ENCODE measurements around the gene STK16. TPM values are rescaled to one million over a fixed set of nuclear protein-coding genes. Genes with fewer than 3 reads are reported as not detected.
A peak's percentile ranks its signal among the peaks of the same experiment; 100 is the strongest.

The STK16 gene
- total and polyA plus RNA-seq, 3 experiments from 2014 or later, result 18.6 to 26.1 (median 23.0) TPM

DNA sequence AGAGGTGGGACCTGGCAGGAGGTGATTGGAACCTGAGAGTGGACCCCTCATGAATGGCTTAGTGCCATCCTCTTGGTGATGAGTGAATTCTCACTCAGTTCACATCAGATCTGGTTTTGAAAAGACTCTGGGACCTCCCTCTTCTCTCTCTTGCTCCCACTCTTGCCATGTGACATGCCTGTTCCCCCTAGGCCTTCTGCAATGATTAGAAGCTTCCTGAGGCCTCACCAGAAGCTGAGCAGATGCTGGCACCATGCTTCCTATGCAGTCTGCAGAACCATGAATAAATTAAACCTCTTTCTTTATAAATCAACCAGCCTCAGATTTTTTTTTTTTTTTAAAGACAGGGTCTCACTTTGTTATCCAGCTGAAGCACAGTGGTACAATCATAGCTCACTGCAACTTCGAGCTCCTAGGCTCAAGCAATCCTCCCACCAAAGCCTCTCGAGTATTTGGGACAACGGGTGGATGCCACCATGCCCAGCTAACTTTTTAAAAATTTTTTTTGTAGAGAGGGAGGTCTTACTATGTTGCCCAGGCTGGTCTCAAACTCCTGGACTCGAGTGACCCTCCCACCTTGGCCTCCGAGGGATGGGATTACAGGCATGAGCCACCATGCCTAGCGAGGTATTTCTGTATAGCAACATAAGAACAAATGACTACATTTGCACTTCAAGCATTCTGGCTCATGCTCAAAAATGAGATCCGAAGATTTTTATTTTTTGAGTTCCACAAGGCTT lies 40.7 kb upstream of the STK16 start:
- H3K4me1 ChIP-seq (ENCODE audit: insufficient read depth, low read length), result peaks cover 24% of the 10 kb centered on the region
- H3K9me3 ChIP-seq (ENCODE audit: low read length), result no peaks in the 10 kb centered on the region
- DNase-seq, result no peak
- Mint-ChIP-seq H3K4me1 (peaks cover 30 to 46% (median 44%) of the 10 kb centered on the region in 3 donors), H3K36me3 (peaks cover 0 to 26% (median 0%) of the 10 kb centered on the region in 3 donors), H3K4me3 (peak overlapping the region in 1 of 7 donors; percentile 37), H3K9me3 (peaks cover 0 to 5% (median 0%) of the 10 kb centered on the region in 5 donors), H3K27me3 (no peaks in the 10 kb centered on the region), H3K27ac (peak overlapping the region in 6 of 8 donors; percentile 11 to 96 (median 83))
- ChIA-PET POLR2A (interaction anchor here (3.9 kb wide), 1 partner anchor 29 kb away, joined by 88 read pairs; the partner anchor contains the start of gene CNPPD1), CTCF (interaction anchor here (0.7 to 1.7 kb wide), 7 partner anchors 10 to 1016 kb away, joined by 3 to 4 read pairs (median 3); partner anchors contain the start of genes CNPPD1 and NHEJ1)
- H3K27ac ChIP-seq (ENCODE audit: low read depth, low read length), result no peak overlapping the region
- H3K36me3 ChIP-seq (ENCODE audit: insufficient read depth, low read length), result peaks cover 20% of the 10 kb centered on the region
- H3K4me3 ChIP-seq (ENCODE audit: low read length), result no peak overlapping the region
- no peaks in the 10 kb centered on the region for H3K27me3 ChIP-seq (ENCODE audit: insufficient read depth, low read length, poor library complexity, severe bottlenecking)

DNA sequence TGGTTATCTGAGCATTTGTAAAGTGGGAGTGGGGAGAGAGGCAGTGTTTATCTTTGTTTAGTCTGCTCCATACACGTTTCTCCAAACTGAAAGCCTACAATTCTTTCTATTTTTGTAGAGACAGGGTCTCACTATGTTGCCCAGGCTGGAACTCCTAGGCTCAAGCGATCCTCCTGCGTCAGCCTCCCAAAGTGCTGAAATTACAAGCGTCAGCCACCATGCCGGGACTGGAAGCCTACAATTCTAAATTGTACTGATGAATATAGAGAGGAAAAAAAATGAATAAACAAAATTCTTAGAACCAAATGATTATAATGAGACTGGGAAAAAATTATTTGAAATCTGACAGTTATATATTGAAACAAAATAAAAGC lies 40.1 kb upstream of the STK16 start:
- H3K9me3 ChIP-seq (ENCODE audit: low read length), result no peaks in the 10 kb centered on the region
- DNase-seq, result no peak
- Mint-ChIP-seq H3K4me1 (peaks cover 31 to 49% (median 46%) of the 10 kb centered on the region in 3 donors), H3K27ac (peak overlapping the region; percentile 34 to 99 (median 93)), H3K9me3 (peaks cover 0 to 5% (median 0%) of the 10 kb centered on the region in 5 donors), H3K27me3 (no peaks in the 10 kb centered on the region), H3K4me3 (peak overlapping the region in 4 of 7 donors; percentile 31 to 53 (median 39)), H3K36me3 (peaks cover 0 to 27% (median 0%) of the 10 kb centered on the region in 3 donors)
- ChIA-PET CTCF (interaction anchor here (0.7 to 4.0 kb wide), 6 partner anchors 9 to 90 kb away, joined by 3 to 14 read pairs (median 6); partner anchors contain the start of genes CNPPD1 and NHEJ1), POLR2A (interaction anchor here (2.1 to 3.9 kb wide), 3 partner anchors 25 to 49 kb away, joined by 16 to 88 read pairs (median 16); partner anchors contain the start of genes CNPPD1 and TUBA4A)
- H3K36me3 ChIP-seq (ENCODE audit: insufficient read depth, low read length), result peaks cover 20% of the 10 kb centered on the region
- no peaks in the 10 kb centered on the region for H3K27me3 ChIP-seq (ENCODE audit: insufficient read depth, low read length, poor library complexity, severe bottlenecking)
- H3K4me1 ChIP-seq (ENCODE audit: insufficient read depth, low read length), result peaks cover 20% of the 10 kb centered on the region
- no peak overlapping the region for H3K27ac ChIP-seq (ENCODE audit: low read depth, low read length)
- H3K4me3 ChIP-seq (ENCODE audit: low read length), result no peak overlapping the region

DNA sequence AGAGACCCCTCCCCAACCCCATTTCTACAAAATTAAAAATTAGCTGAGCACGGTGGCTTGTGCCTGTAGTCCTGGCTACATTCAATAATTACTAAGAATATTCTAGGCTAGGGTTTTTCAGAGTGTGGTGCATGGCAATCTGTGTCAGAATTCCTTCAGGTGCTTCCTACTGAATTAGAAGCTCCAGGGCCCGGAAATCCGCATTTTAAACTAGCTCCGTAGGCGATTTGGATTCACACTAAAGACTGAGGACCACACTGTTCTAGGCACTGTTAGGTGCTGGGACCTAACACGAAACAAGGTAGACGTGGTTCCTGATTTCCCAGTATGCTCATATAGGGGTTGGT lies 39.3 kb upstream of the STK16 start:
- Mint-ChIP-seq H3K27ac (peak overlapping the region; percentile 95 to 99 (median 96)), H3K4me1 (peaks cover 26 to 48% (median 44%) of the 10 kb centered on the region in 3 donors), H3K36me3 (peaks cover 0 to 27% (median 0%) of the 10 kb centered on the region in 3 donors), H3K27me3 (no peaks in the 10 kb centered on the region), H3K4me3 (peak overlapping the region; percentile 88 to 97 (median 94)), H3K9me3 (peaks cover 0 to under 1% (median 0%) of the 10 kb centered on the region in 5 donors)
- H3K4me1 ChIP-seq (ENCODE audit: insufficient read depth, low read length), result peaks cover 24% of the 10 kb centered on the region
- H3K4me3 ChIP-seq (ENCODE audit: low read length), result peak overlapping the region; percentile 81
- no peaks in the 10 kb centered on the region for H3K9me3 ChIP-seq (ENCODE audit: low read length)
- H3K27ac ChIP-seq (ENCODE audit: low read depth, low read length), result peak overlapping the region; percentile 85
- DNase-seq, result no peak
- CTCF ChIA-PET, result interaction anchor here (0.7 to 7.1 kb wide), 10 partner anchors 13 to 89 kb away, joined by 3 to 70 read pairs (median 6); partner anchors contain the start of genes CNPPD1, GLB1L, NHEJ1 and SLC23A3
- POLR2A ChIA-PET, result interaction anchor here (0.6 to 3.9 kb wide), 17 partner anchors 9 to 977 kb away, joined by 3 to 88 read pairs (median 5); partner anchors contain the start of genes ANKZF1, ATG9A, BCS1L and CNPPD1
- H3K27me3 ChIP-seq (ENCODE audit: insufficient read depth, low read length, poor library complexity, severe bottlenecking), result no peaks in the 10 kb centered on the region
- H3K36me3 ChIP-seq (ENCODE audit: insufficient read depth, low read length), result peaks cover 20% of the 10 kb centered on the region

DNA sequence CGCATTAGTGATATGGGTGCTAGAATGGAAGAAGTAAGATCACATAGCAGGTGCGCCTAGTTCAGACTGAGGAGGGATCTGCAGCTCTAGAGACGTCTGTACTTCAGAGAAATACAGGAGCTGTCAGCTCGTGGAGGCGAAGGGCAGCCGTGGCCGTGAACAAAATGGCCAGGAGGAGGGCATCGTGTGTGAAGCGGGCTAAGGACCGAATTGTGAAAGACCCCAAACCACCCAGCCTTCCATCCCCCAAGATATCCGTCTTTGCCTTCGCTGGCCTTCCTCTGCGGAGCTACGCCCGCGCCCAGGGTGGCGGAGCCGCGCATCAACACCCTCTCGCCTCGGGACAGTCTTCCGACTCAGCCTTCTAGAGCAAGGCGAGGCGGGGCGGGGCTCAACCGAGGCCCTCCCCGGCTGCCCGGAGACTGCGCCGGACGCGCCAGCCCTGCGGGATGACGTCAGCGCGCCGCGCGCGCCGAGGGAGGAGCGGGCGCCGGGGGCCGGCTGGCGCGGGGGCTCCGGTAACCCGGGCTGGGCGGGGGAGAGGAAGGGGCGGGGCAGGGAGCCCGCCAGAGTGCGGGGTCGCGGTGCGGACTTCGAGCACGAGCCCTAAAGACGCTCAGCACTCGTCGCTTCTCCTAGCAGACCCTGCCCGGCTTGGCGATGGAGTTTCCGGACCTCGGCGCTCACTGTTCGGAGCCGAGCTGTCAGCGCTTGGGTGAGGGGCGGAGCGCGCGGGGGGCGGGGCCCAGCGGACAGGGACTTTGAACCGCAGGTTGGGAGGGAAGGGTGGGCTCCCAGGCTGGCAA lies 38.7 kb upstream of the STK16 start, which contains the start of gene ZFAND2B:
TSS of gene ZFAND2B (plus strand) at position 455 of the 806 bp plus-strand sequence. CDS start at position 661, 206 bp downstream.
- ChIA-PET CTCF (interaction anchor here (0.7 to 7.1 kb wide), 13 partner anchors 11 to 88 kb away, joined by 3 to 70 read pairs (median 5); partner anchors contain the start of genes CNPPD1, GLB1L, NHEJ1 and SLC23A3), POLR2A (interaction anchor here (0.6 to 3.9 kb wide), 19 partner anchors 10 to 977 kb away, joined by 3 to 88 read pairs (median 5); partner anchors contain the start of genes ANKZF1, ATG9A, BCS1L and CNPPD1)
- Mint-ChIP-seq H3K9me3 (no peaks in the 10 kb centered on the region), H3K27ac (peak within 1 kb of the TSS; percentile 95 to 99 (median 96)), H3K36me3 (peaks cover 0 to 27% (median 0%) of the 10 kb centered on the region in 3 donors), H3K27me3 (no peaks in the 10 kb centered on the region), H3K4me1 (peaks cover 32 to 53% (median 48%) of the 10 kb centered on the region in 3 donors), H3K4me3 (peak within 1 kb of the TSS; percentile 88 to 97 (median 94))
- Histone ChIP-seq H3K27ac (ENCODE audit: low read depth, low read length) (peak within 1 kb of the TSS; percentile 85), H3K36me3 (ENCODE audit: insufficient read depth, low read length) (peaks cover 20% of the 10 kb centered on the region), H3K4me3 (ENCODE audit: low read length) (peak within 1 kb of the TSS; percentile 81), H3K27me3 (ENCODE audit: insufficient read depth, low read length, poor library complexity, severe bottlenecking) (no peaks in the 10 kb centered on the region), H3K4me1 (ENCODE audit: insufficient read depth, low read length) (peaks cover 29% of the 10 kb centered on the region), H3K9me3 (ENCODE audit: low read length) (no peaks in the 10 kb centered on the region)
- peak; percentile 95 to 98 (median 96) for DNase-seq

DNA sequence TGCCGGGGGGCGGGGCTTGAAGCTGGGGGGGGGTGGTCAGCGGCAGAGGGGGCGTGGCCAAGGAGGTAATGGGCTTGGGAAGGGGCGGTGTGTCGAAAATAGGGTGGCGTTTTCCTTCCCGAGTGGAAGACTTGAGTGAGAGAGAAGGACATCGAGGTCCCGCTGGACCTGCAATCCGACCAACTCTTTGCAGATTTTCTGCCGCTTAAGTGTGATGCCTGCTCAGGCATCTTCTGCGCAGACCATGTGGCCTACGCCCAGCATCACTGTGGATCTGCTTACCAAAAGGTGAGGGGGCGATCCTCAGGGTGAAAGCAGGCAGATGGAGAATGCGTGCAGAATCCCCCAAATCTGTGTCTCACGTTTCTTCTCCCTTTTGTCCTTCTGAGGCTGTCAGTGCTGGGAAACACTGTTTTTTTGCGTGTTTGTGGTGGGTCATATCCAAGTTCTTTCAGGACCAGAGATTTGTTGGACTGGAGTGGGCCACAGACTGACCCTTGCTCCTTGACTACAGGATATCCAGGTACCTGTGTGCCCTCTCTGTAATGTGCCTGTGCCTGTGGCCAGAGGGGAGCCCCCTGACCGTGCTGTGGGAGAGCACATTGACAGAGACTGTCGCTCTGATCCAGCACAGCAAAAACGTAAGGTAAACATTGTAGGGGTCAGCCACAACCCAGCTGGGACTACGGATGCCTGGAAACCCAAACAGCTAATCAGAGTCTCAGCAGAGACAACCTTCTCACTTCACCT lies 38.0 kb upstream of the STK16 start:
- H3K4me1 Mint-ChIP-seq, result peaks cover 32 to 53% (median 49%) of the 10 kb centered on the region in 3 donors
- peaks cover 20% of the 10 kb centered on the region for H3K36me3 ChIP-seq (ENCODE audit: insufficient read depth, low read length)
- H3K4me3 Mint-ChIP-seq, result peak overlapping the region; percentile 88 to 97 (median 94)
- peak overlapping the region; percentile 74 to 97 (median 90) for H3K27ac Mint-ChIP-seq
- ChIA-PET CTCF (interaction anchor here (0.9 to 7.1 kb wide), 8 partner anchors 11 to 87 kb away, joined by 3 to 110 read pairs (median 9); partner anchors contain the start of genes CNPPD1, NHEJ1 and SLC23A3), POLR2A (interaction anchor here (0.8 to 3.9 kb wide), 12 partner anchors 23 to 315 kb away, joined by 3 to 88 read pairs (median 10); partner anchors contain the start of genes ANKZF1, ATG9A, CNPPD1 and DNAJB2)
- DNase-seq, result no peak
- H3K27ac ChIP-seq (ENCODE audit: low read depth, low read length), result peak overlapping the region; percentile 85
- no peaks in the 10 kb centered on the region for H3K27me3 ChIP-seq (ENCODE audit: insufficient read depth, low read length, poor library complexity, severe bottlenecking)
- H3K27me3 Mint-ChIP-seq, result no peaks in the 10 kb centered on the region
- H3K4me1 ChIP-seq (ENCODE audit: insufficient read depth, low read length), result peaks cover 29% of the 10 kb centered on the region
- H3K9me3 Mint-ChIP-seq, result no peaks in the 10 kb centered on the region
- peak overlapping the region; percentile 81 for H3K4me3 ChIP-seq (ENCODE audit: low read length)
- H3K9me3 ChIP-seq (ENCODE audit: low read length), result no peaks in the 10 kb centered on the region
- H3K36me3 Mint-ChIP-seq, result peaks cover 0 to 27% (median 1%) of the 10 kb centered on the region in 3 donors

DNA sequence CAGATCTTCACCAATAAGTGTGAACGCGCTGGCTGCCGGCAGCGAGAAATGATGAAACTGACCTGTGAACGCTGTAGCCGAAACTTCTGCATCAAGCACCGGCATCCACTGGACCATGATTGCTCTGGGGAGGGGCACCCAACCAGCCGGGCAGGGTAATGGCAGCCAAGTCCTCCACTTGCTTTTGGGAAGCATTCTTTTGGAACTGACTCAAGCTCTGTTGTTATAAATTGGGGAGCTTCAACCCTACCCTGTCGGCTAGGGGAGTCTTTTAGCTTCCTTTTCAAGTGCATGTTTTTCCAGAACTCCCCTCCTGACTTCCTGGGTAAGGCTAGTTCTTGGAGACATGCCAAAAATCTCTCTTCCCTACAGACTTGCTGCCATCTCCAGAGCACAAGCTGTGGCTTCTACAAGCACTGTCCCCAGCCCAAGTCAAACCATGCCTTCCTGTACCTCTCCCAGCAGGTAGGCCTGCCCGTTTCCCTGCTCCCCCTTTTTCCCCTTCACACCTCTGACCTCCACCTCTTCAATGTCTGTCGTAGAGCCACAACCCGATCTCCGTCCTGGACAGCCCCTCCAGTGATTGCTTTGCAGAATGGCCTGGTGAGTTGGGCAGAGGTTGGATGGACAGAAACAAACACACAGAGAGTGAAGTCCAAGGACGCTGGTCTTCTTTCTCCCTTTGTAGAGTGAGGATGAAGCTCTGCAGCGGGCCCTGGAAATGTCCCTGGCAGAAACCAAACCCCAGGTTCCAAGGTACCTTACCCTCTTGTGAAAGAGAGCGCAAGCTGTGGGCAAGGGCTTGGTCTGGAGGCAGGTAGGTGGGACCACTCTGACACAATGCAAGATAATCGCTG lies 37.2 kb upstream of the STK16 start:
- Mint-ChIP-seq H3K4me3 (peak overlapping the region; percentile 88 to 97 (median 92)), H3K27me3 (no peaks in the 10 kb centered on the region), H3K27ac (peak overlapping the region in 7 of 8 donors; percentile 54 to 96 (median 88)), H3K9me3 (no peaks in the 10 kb centered on the region), H3K4me1 (peaks cover 32 to 53% (median 49%) of the 10 kb centered on the region in 3 donors), H3K36me3 (peaks cover 0 to 27% (median 1%) of the 10 kb centered on the region in 3 donors)
- POLR2A ChIA-PET, result interaction anchor here (1.1 to 3.9 kb wide), 6 partner anchors 8 to 48 kb away, joined by 3 to 88 read pairs (median 7); partner anchors contain the start of genes CNPPD1, GLB1L, NHEJ1 and STK16
- Histone ChIP-seq H3K36me3 (ENCODE audit: insufficient read depth, low read length) (peaks cover 20% of the 10 kb centered on the region), H3K4me1 (ENCODE audit: insufficient read depth, low read length) (peaks cover 29% of the 10 kb centered on the region), H3K9me3 (ENCODE audit: low read length) (no peaks in the 10 kb centered on the region), H3K27me3 (ENCODE audit: insufficient read depth, low read length, poor library complexity, severe bottlenecking) (no peaks in the 10 kb centered on the region), H3K27ac (ENCODE audit: low read depth, low read length) (no peak overlapping the region), H3K4me3 (ENCODE audit: low read length) (no peak overlapping the region)
- CTCF ChIA-PET, result interaction anchor here (0.7 to 7.1 kb wide), 7 partner anchors 10 to 87 kb away, joined by 3 to 110 read pairs (median 6); partner anchors contain the start of genes CNPPD1, NHEJ1 and SLC23A3
- DNase-seq, result no peak
